ENCODE data around the gene ADI1. TPM values are rescaled to one million over a fixed set of nuclear protein-coding genes. Genes with fewer than 3 reads are reported as not detected.

ADI1 gene
- polyA plus RNA-seq, 1 of the 3 experiments (the other 2 are of a cell fraction) = 67.2 TPM

DNA sequence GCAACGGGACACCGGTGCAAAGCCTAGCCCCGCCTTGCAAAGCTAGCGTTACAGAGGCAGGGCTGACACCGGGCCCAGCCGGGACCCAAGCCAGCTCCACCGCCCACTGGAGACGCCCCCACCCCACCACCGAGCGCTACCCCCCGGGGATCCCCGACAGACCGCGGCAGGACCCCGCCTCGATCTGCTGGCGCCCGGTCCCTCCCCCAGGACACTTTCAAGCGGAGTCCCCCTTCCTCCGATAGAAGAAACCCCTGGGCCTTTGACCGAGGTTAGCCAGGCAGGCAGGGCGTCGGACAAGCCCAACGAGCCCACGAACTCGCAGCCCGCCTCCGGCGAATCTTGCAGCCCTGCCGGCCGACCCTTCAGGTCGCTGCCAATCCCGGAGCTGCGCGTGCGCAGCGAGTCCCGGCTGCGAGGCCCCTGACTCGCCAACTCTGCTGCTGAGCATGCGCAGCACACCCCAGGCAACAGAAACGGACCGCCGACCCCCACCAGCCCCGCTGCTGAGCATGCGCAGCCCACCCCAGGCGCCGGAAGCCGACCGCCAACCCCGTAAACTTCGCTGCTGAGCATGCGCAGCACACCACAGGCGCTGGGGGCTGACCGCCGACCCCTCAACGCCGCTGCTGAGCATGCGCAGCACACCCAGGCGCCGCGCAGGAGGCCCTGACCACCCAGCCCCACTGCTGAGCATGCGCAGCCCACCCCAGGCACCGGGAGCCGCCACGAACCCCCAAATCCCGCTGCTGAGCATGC, 656 bp downstream of the ADI1 start:
- Histone ChIP-seq H3K4me2 (peak overlapping the region; percentile 93), H4K20me1 (ENCODE audit: insufficient read depth) (no peaks in the 10 kb centered on the region), H3K4me3 (ENCODE audit: low read depth in 2 of 2, low read length in 1 of 2) (peak overlapping the region; percentile 80 to 82), H3K9me2 (no peaks in the 10 kb centered on the region), H3K36me3 (replicated peaks in 1 of 2; ENCODE audit: control insufficient read depth in 1 of 2, insufficient read depth in 2 of 2, low read length in 1 of 2) (peaks cover 10 to 14% of the 10 kb centered on the region in 2 experiments), H3K9me3 (no peaks in the 10 kb centered on the region), H3K9ac (peak overlapping the region; percentile 91), H3K79me2 (ENCODE audit: insufficient read depth) (peaks cover 30% of the 10 kb centered on the region), H3K4me1 (ENCODE audit: control insufficient read depth in 1 of 2, insufficient read depth in 2 of 2, low read depth in 1 of 2, low read length in 1 of 2) (peaks cover 16 to 29% of the 10 kb centered on the region in 2 experiments), H2AFZ (ENCODE audit: low read depth) (peak overlapping the region; percentile 60), H3K27ac (ENCODE audit: low read depth in 2 of 2, low read length in 1 of 2) (peak overlapping the region; percentile 89 to 96), H3F3A (replicated peaks; ENCODE audit: insufficient read depth) (peaks cover 9% of the 10 kb centered on the region), H3K27me3 (ENCODE audit: insufficient read depth) (no peaks in the 10 kb centered on the region)
- DNase-seq = peak; percentile 100
- ChIA-PET POLR2A (interaction anchor here (0.9 to 2.8 kb wide), 6 partner anchors 14 to 141 kb away, joined by 3 to 19 read pairs (median 3); partner anchors contain the start of genes EIPR1 and RNASEH1), CTCF (interaction anchor here (0.7 to 2.0 kb wide), 2 partner anchors 56 to 117 kb away, joined by 3 to 4 read pairs; no protein-coding TSS in a partner anchor)
- 2% methylated on average over 60 of the region's 67 CpGs for WGBS (ENCODE audit: low lambda C conversion rate)
- TF ChIP-seq EP300 (IDR thresholded peaks at IDR 0.05; ENCODE audit: borderline replicate concordance in 1 of 2, low read depth in 1 of 2, low read length in 1 of 2) (no peak), EZH2phosphoT487 (IDR thresholded peaks at IDR 0.05; ENCODE audit: borderline replicate concordance, low read depth) (no peak), GATA2 (CRISPR knock-in tag; IDR thresholded peaks at IDR 0.05) (no peak), JUND (IDR thresholded peaks at IDR 0.05) (no peak), RCOR1 (IDR thresholded peaks at IDR 0.05; ENCODE audit: low read length) (no peak), GABPA (IDR thresholded peaks at IDR 0.05; ENCODE audit: low read depth) (peak; percentile 51; the same call in 1 of the 2 replicates), YY1 (IDR thresholded peaks at IDR 0.05; ENCODE audit: low read depth) (no peak), FOSL2 (IDR thresholded peaks at IDR 0.05; ENCODE audit: borderline replicate concordance, low read depth) (no peak), RXRA (IDR thresholded peaks at IDR 0.05; ENCODE audit: borderline replicate concordance, low read depth) (no peak), TEAD4 (IDR thresholded peaks at IDR 0.05; ENCODE audit: borderline replicate concordance, insufficient read depth) (no peak), RFX5 (IDR thresholded peaks at IDR 0.05; ENCODE audit: low read length) (no peak), ZBTB33 (IDR thresholded peaks at IDR 0.05; ENCODE audit: borderline replicate concordance, low read depth) (no peak), TCF12 (IDR thresholded peaks at IDR 0.05) (no peak), CHD2 (IDR thresholded peaks at IDR 0.05; ENCODE audit: low read length, partially characterized antibody) (no peak), POLR2AphosphoS5 (IDR thresholded peaks at IDR 0.05; ENCODE audit: low read depth, low read length) (peak; percentile 96), FOXM1 (IDR thresholded peaks at IDR 0.05; ENCODE audit: low read depth) (no peak), FOXJ3 (CRISPR knock-in tag; IDR thresholded peaks at IDR 0.05) (no peak), NRF1 (IDR thresholded peaks at IDR 0.05; ENCODE audit: low read depth, low read length) (peak; percentile 96), SIN3A (IDR thresholded peaks at IDR 0.05; ENCODE audit: borderline replicate concordance, low read depth, low read length) (no peak; the same call in 1 of the 2 replicates), MXI1 (IDR thresholded peaks at IDR 0.05; ENCODE audit: low read depth, low read length) (no peak; the same call in 1 of the 2 replicates)
- TF ChIP-seq, protein P1, sequence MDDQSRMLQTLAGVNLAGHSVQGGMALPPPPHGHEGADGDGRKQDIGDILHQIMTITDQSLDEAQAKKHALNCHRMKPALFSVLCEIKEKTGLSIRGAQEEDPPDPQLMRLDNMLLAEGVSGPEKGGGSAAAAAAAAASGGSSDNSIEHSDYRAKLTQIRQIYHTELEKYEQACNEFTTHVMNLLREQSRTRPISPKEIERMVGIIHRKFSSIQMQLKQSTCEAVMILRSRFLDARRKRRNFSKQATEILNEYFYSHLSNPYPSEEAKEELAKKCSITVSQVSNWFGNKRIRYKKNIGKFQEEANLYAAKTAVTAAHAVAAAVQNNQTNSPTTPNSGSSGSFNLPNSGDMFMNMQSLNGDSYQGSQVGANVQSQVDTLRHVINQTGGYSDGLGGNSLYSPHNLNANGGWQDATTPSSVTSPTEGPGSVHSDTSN (IDR thresholded peaks at IDR 0.05) = peak; percentile 48; the same call in 1 of the 2 replicates
- TF ChIP-seq, protein P2, sequence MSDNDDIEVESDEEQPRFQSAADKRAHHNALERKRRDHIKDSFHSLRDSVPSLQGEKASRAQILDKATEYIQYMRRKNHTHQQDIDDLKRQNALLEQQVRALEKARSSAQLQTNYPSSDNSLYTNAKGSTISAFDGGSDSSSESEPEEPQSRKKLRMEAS (IDR thresholded peaks at IDR 0.05; ENCODE audit: low read depth) = no peak; the same call in 1 of the 2 replicates
- TF ChIP-seq, protein P3, sequence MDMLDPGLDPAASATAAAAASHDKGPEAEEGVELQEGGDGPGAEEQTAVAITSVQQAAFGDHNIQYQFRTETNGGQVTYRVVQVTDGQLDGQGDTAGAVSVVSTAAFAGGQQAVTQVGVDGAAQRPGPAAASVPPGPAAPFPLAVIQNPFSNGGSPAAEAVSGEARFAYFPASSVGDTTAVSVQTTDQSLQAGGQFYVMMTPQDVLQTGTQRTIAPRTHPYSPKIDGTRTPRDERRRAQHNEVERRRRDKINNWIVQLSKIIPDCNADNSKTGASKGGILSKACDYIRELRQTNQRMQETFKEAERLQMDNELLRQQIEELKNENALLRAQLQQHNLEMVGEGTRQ (IDR thresholded peaks at IDR 0.05; ENCODE audit: borderline replicate concordance, low read depth, low read length) = no peak
- TF ChIP-seq, protein P4, sequence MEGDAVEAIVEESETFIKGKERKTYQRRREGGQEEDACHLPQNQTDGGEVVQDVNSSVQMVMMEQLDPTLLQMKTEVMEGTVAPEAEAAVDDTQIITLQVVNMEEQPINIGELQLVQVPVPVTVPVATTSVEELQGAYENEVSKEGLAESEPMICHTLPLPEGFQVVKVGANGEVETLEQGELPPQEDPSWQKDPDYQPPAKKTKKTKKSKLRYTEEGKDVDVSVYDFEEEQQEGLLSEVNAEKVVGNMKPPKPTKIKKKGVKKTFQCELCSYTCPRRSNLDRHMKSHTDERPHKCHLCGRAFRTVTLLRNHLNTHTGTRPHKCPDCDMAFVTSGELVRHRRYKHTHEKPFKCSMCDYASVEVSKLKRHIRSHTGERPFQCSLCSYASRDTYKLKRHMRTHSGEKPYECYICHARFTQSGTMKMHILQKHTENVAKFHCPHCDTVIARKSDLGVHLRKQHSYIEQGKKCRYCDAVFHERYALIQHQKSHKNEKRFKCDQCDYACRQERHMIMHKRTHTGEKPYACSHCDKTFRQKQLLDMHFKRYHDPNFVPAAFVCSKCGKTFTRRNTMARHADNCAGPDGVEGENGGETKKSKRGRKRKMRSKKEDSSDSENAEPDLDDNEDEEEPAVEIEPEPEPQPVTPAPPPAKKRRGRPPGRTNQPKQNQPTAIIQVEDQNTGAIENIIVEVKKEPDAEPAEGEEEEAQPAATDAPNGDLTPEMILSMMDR (IDR thresholded peaks at IDR 0.05) = no peak
- TF ChIP-seq, protein P5, sequence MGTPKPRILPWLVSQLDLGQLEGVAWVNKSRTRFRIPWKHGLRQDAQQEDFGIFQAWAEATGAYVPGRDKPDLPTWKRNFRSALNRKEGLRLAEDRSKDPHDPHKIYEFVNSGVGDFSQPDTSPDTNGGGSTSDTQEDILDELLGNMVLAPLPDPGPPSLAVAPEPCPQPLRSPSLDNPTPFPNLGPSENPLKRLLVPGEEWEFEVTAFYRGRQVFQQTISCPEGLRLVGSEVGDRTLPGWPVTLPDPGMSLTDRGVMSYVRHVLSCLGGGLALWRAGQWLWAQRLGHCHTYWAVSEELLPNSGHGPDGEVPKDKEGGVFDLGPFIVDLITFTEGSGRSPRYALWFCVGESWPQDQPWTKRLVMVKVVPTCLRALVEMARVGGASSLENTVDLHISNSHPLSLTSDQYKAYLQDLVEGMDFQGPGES (IDR thresholded peaks at IDR 0.05; ENCODE audit: low read depth, low read length) = no peak

Data from SK-N-SH (cell line).